ENCODE results near the gene RRP8. TPM values are rescaled to one million over a fixed set of nuclear protein-coding genes. Genes with fewer than 3 reads are reported as not detected.

RRP8 gene
- total and polyA plus RNA-seq, 10 of the 15 experiments (the other 5 are each of a cell fraction or from before 2014, with no cell fraction given) = 4.7 to 51.2 (median 23.9) TPM

- TF ChIP-seq GATAD2B (conservative IDR thresholded peaks at IDR 0.05; ENCODE audit: low read depth) (peak; percentile 58; the same call in 1 of the 2 replicates), BRCA1 (IDR thresholded peaks at IDR 0.05; ENCODE audit: low read depth, low read length) (no peak), NR2F1 (conservative IDR thresholded peaks at IDR 0.05) (no peak), MTA2 (IDR thresholded peaks at IDR 0.05; ENCODE audit: low read depth) (peak; percentile 75), CREB1 (IDR thresholded peaks at IDR 0.05; ENCODE audit: low read depth) (0 out of 2 replicates have a peak, but pooled peaks have one; percentile 13), RB1 (IDR thresholded peaks at IDR 0.05; ENCODE audit: borderline replicate concordance) (no peak), SMARCA5 (IDR thresholded peaks at IDR 0.05) (0 out of 2 replicates have a peak, but pooled peaks have one; percentile 31), ZNF207 (IDR thresholded peaks at IDR 0.05; ENCODE audit: borderline replicate concordance) (no peak), CHD4 (IDR thresholded peaks at IDR 0.05) (no peak), NRF1 (conservative IDR thresholded peaks at IDR 0.05; ENCODE audit: low read depth, low read length) (no peak), HDAC2 (IDR thresholded peaks at IDR 0.05) (no peak), STAT1 (conservative IDR thresholded peaks at IDR 0.05) (no peak), SUPT20H (IDR thresholded peaks at IDR 0.05; ENCODE audit: borderline replicate concordance, control insufficient read depth, low read depth, low read length) (no peak), FOXM1 (IDR thresholded peaks at IDR 0.05; ENCODE audit: low read depth, low read length) (no peak), CEBPZ (IDR thresholded peaks at IDR 0.05; ENCODE audit: low read depth, low read length) (no peak), RUNX3 (IDR thresholded peaks at IDR 0.05; ENCODE audit: low read length) (peak; percentile 40; the same call in 1 of the 2 replicates)
- TF ChIP-seq, protein P1, sequence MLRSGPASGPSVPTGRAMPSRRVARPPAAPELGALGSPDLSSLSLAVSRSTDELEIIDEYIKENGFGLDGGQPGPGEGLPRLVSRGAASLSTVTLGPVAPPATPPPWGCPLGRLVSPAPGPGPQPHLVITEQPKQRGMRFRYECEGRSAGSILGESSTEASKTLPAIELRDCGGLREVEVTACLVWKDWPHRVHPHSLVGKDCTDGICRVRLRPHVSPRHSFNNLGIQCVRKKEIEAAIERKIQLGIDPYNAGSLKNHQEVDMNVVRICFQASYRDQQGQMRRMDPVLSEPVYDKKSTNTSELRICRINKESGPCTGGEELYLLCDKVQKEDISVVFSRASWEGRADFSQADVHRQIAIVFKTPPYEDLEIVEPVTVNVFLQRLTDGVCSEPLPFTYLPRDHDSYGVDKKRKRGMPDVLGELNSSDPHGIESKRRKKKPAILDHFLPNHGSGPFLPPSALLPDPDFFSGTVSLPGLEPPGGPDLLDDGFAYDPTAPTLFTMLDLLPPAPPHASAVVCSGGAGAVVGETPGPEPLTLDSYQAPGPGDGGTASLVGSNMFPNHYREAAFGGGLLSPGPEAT (IDR thresholded peaks at IDR 0.05; ENCODE audit: low read depth) = peak; percentile 80
- TF ChIP-seq, protein P2, sequence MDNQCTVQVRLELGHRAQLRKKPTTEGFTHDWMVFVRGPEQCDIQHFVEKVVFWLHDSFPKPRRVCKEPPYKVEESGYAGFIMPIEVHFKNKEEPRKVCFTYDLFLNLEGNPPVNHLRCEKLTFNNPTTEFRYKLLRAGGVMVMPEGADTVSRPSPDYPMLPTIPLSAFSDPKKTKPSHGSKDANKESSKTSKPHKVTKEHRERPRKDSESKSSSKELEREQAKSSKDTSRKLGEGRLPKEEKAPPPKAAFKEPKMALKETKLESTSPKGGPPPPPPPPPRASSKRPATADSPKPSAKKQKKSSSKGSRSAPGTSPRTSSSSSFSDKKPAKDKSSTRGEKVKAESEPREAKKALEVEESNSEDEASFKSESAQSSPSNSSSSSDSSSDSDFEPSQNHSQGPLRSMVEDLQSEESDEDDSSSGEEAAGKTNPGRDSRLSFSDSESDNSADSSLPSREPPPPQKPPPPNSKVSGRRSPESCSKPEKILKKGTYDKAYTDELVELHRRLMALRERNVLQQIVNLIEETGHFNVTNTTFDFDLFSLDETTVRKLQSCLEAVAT (IDR thresholded peaks at IDR 0.05) = peak; percentile 51; the same call in 1 of the 2 replicates
These were observed 43.7 kb upstream of the RRP8 start (continued) for GRCh38 chr11:6646918-6647679.

Measured in GM12878 (cell line).